Measurements from ENCODE around the gene LRRC9. TPM values are rescaled to one million over a fixed set of nuclear protein-coding genes. Genes with fewer than 3 reads are reported as not detected.

LRRC9 gene
- total and polyA plus RNA-seq, 2 donors (not counting 3 experiments of a cell fraction or from before 2014, with no cell fraction given) = not detected

DNA sequence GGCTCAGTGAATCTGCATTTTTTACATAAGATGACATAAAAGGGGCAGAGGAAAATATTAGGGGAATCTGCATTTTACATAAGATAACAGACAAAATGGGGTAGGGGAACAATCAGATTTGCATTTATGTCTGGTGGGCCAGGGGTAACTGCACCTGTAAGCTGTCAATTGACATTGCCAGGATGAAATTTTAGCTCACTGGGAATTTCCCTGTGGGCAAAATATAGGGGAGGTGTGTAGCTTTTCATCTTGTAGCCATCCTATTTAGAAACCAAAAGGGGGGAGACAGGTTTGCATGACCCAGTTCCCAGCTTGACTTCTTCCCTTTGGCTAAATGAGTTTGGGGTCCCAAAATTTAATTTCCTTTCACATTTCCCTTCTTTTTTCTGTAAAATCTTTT, 175.3 kb downstream of the LRRC9 start:
- CTCF ChIA-PET = no interaction called here
- BruUV-seq (replicated peaks) = no TSS peak
- H4K20me1 ChIP-seq (replicated peaks; ENCODE audit: control insufficient read depth, extremely low read depth, insufficient read depth, low read length) = peaks cover 2% of the 10 kb centered on the region
- H2AFZ ChIP-seq (ENCODE audit: low read depth, low read length) = no peak overlapping the region
- H3K9ac ChIP-seq (replicated peaks; ENCODE audit: extremely low read depth, insufficient read depth, low read length) = no peak overlapping the region
- no peak overlapping the region for H3K4me3 ChIP-seq (replicated peaks in 1 of 3; ENCODE audit: insufficient read depth in 1 of 3, low read depth in 1 of 3, low read length in 3 of 3)
- no peaks in the 10 kb centered on the region for H3K27me3 ChIP-seq (ENCODE audit: control insufficient read depth in 2 of 2, insufficient read depth in 2 of 2, low read length in 2 of 2)
- H3K27ac ChIP-seq (ENCODE audit: insufficient read depth, low read depth, low read length) = no peak overlapping the region
- peaks cover 25% of the 10 kb centered on the region for H3K4me1 ChIP-seq (ENCODE audit: control insufficient read depth, extremely low read depth, insufficient read depth, low read length)
- DNase-seq (ENCODE audit: low read depth, low spot score) = no peak
- TF ChIP-seq JUN (IDR thresholded peaks at IDR 0.05; ENCODE audit: borderline replicate concordance, insufficient read depth, insufficient read length, low read depth) (no peak), FOS (IDR thresholded peaks at IDR 0.05; ENCODE audit: borderline replicate concordance, insufficient read depth, low read length) (no peak), EZH2 (IDR thresholded peaks at IDR 0.05; ENCODE audit: borderline replicate concordance, low read depth, low read length, severe bottlenecking) (no peak), POLR2AphosphoS5 (IDR thresholded peaks at IDR 0.05; ENCODE audit: insufficient read depth, low read depth, low read length) (no peak), MYC (IDR thresholded peaks at IDR 0.05; ENCODE audit: low read depth, low read length) (no peak), POLR2A (IDR thresholded peaks at IDR 0.05; ENCODE audit: low read depth, low read length) (no peak), GATA2 (IDR thresholded peaks at IDR 0.05; ENCODE audit: insufficient read depth, insufficient read length, low read depth, low read length) (no peak)
- TF ChIP-seq, protein P1, sequence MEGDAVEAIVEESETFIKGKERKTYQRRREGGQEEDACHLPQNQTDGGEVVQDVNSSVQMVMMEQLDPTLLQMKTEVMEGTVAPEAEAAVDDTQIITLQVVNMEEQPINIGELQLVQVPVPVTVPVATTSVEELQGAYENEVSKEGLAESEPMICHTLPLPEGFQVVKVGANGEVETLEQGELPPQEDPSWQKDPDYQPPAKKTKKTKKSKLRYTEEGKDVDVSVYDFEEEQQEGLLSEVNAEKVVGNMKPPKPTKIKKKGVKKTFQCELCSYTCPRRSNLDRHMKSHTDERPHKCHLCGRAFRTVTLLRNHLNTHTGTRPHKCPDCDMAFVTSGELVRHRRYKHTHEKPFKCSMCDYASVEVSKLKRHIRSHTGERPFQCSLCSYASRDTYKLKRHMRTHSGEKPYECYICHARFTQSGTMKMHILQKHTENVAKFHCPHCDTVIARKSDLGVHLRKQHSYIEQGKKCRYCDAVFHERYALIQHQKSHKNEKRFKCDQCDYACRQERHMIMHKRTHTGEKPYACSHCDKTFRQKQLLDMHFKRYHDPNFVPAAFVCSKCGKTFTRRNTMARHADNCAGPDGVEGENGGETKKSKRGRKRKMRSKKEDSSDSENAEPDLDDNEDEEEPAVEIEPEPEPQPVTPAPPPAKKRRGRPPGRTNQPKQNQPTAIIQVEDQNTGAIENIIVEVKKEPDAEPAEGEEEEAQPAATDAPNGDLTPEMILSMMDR (IDR thresholded peaks at IDR 0.05; ENCODE audit: extremely low read depth in 1 of 2, insufficient read depth in 1 of 2, low read depth in 1 of 2, low read length in 2 of 2) = no peak
- TF ChIP-seq, protein P2, sequence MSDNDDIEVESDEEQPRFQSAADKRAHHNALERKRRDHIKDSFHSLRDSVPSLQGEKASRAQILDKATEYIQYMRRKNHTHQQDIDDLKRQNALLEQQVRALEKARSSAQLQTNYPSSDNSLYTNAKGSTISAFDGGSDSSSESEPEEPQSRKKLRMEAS (IDR thresholded peaks at IDR 0.05; ENCODE audit: insufficient read depth, insufficient read length) = no peak
- no peak for FAIRE-seq
- intact Hi-C loops (cut with micrococcal nuclease) = no loop called here
- POLR2A ChIA-PET = no interaction called here
- no peaks in the 10 kb centered on the region for H3K9me1 ChIP-seq (replicated peaks; ENCODE audit: control insufficient read depth, extremely low read depth, insufficient read depth, low read length)
- no peaks in the 10 kb centered on the region for H3K9me3 ChIP-seq (replicated peaks; ENCODE audit: control insufficient read depth, insufficient read depth, low read length)
- peaks cover 0 to 5% of the 10 kb centered on the region in 2 experiments for H3K36me3 ChIP-seq (ENCODE audit: control insufficient read depth in 2 of 2, extremely low read depth in 1 of 2, insufficient read depth in 2 of 2, low read length in 2 of 2)
- H3K79me2 ChIP-seq (ENCODE audit: control insufficient read depth, insufficient read depth, low read length) = peaks cover 77% of the 10 kb centered on the region
- dilution Hi-C loops (cut with MboI; ENCODE audit: extremely low pct_ligation_motif_present, low sequenced_read_pairs) = no loop called here
- no peak overlapping the region for H3K4me2 ChIP-seq (ENCODE audit: insufficient read depth, low read length)
